ENCODE data around the gene EIF5B.
"Not testable (repeated sequence)": the region's sequence is repeated elsewhere in the genome, so short reads cannot be mapped to it uniquely, and the experiment has no call there.

Gene EIF5B

DNA sequence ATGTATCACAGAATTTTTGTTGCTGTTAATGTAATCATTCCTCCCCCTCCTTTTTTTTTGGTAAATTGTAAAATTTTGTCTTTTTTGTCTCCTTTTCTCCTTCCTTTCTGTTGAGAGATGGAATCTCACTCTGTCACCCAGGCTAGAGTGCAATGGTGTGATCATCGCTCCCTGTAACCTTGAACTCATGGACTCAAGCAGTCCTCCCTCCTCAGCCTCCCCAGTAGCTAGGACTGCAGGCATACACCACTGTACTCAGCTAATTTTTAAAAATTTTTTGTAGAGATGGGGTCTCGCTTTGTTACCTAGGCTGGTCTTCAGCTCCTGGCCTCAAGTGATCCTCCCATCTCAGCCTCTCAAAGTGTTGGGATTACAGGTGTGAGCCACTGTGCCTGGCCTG is 5.3 kb downstream of the EIF5B start:
- TF ChIP-seq EZH2phosphoT487 (IDR thresholded peaks at IDR 0.05; ENCODE audit: borderline replicate concordance, low read length) = no peak
- TF ChIP-seq, protein P1, sequence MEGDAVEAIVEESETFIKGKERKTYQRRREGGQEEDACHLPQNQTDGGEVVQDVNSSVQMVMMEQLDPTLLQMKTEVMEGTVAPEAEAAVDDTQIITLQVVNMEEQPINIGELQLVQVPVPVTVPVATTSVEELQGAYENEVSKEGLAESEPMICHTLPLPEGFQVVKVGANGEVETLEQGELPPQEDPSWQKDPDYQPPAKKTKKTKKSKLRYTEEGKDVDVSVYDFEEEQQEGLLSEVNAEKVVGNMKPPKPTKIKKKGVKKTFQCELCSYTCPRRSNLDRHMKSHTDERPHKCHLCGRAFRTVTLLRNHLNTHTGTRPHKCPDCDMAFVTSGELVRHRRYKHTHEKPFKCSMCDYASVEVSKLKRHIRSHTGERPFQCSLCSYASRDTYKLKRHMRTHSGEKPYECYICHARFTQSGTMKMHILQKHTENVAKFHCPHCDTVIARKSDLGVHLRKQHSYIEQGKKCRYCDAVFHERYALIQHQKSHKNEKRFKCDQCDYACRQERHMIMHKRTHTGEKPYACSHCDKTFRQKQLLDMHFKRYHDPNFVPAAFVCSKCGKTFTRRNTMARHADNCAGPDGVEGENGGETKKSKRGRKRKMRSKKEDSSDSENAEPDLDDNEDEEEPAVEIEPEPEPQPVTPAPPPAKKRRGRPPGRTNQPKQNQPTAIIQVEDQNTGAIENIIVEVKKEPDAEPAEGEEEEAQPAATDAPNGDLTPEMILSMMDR (IDR thresholded peaks at IDR 0.05; ENCODE audit: low read depth, low read length, poor library complexity, severe bottlenecking) = no peak

DNA sequence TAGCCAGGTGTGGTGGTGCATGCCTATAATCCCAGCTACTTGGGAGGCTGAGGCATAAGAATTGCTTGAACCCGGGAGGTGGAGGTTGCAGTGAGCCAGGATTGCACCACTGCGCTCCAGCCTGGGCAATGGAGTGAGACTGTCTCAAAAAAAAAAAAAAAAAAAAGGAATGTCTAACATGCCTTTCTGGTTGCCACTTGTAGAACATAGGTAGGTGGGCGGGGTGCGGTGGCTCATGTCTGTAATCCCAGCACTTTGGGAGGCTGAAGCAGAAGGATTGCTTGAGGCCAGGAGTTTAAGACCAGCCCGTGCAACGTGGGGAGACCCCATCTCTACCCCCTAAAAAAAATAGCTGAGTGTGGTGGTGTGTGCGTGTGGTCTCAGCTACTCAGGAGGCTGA is 8.3 kb downstream of the EIF5B start:
- H3K27ac ChIP-seq (ENCODE audit: low read depth, low read length); H3K27me3 ChIP-seq (ENCODE audit: control insufficient read depth, low read length); H3K9me2 ChIP-seq (replicated peaks; ENCODE audit: control insufficient read depth, low read length); H3K9me3 ChIP-seq (ENCODE audit: control insufficient read depth, insufficient read depth, low read length); H3F3A ChIP-seq (ENCODE audit: control insufficient read depth, insufficient read depth); H3K4me2 ChIP-seq (ENCODE audit: low read length); H3K4me3 ChIP-seq (ENCODE audit: low read length): not testable (repeated sequence)
- H3K79me2 ChIP-seq (ENCODE audit: control insufficient read depth, low read length) = peaks cover 100% of the 10 kb centered on the region
- H3K4me1 ChIP-seq (ENCODE audit: control insufficient read depth, low read length) = peaks cover 30% of the 10 kb centered on the region
- peaks cover 30% of the 10 kb centered on the region for H4K20me1 ChIP-seq (ENCODE audit: control insufficient read depth, insufficient read depth, low read depth, low read length)
- peaks cover 18% of the 10 kb centered on the region for H3K36me3 ChIP-seq (ENCODE audit: control insufficient read depth, low read length)

More for the DNA sequence above, 5.3 kb downstream of the EIF5B start:
- peaks cover 23% of the 10 kb centered on the region for H3K36me3 ChIP-seq (ENCODE audit: control insufficient read depth, low read length)
- H3K27me3 ChIP-seq (ENCODE audit: control insufficient read depth, low read length) = no peaks in the 10 kb centered on the region
- no peak overlapping the region for H3K27ac ChIP-seq (ENCODE audit: low read depth, low read length)
- H3K9me2 ChIP-seq (replicated peaks; ENCODE audit: control insufficient read depth, low read length) = no peaks in the 10 kb centered on the region
- peaks cover 23% of the 10 kb centered on the region for H3K4me1 ChIP-seq (ENCODE audit: control insufficient read depth, low read length)
- peaks cover 100% of the 10 kb centered on the region for H3K79me2 ChIP-seq (ENCODE audit: control insufficient read depth, low read length)
- H3K4me2 ChIP-seq (ENCODE audit: low read length) = no peak overlapping the region
- no peak overlapping the region for H3K4me3 ChIP-seq (ENCODE audit: low read length)
- H3F3A ChIP-seq (ENCODE audit: control insufficient read depth, insufficient read depth) = peaks cover 2% of the 10 kb centered on the region
- H4K20me1 ChIP-seq (ENCODE audit: control insufficient read depth, insufficient read depth, low read depth, low read length) = peaks cover 38% of the 10 kb centered on the region
- no peaks in the 10 kb centered on the region for H3K9me3 ChIP-seq (ENCODE audit: control insufficient read depth, insufficient read depth, low read length)

DNA sequence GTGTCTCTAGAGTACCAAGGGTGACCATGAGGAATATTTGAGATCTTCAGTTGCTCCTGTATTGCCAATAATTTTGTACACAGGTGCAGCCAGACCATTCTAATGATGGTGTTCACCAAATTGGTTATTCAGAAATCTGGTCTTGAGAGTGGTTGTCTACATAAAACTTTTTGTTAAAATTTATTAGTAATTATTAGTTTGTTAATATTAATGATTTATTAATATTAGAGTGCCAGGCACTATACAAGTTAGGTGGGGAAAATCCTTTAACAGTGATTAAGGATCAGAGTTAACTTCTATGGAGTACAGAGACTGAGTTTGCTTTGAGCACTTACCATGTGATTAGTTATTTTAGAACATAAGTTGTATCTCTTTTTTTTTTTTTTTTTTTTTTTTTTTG is 9.0 kb downstream of the EIF5B start:
- Histone ChIP-seq H3K79me2 (ENCODE audit: control insufficient read depth, low read length) (peaks cover 100% of the 10 kb centered on the region), H4K20me1 (ENCODE audit: control insufficient read depth, insufficient read depth, low read depth, low read length) (peaks cover 29% of the 10 kb centered on the region), H3K9me3 (ENCODE audit: control insufficient read depth, insufficient read depth, low read length) (no peaks in the 10 kb centered on the region), H3K9me2 (replicated peaks; ENCODE audit: control insufficient read depth, low read length) (no peaks in the 10 kb centered on the region), H3K36me3 (ENCODE audit: control insufficient read depth, low read length) (peaks cover 18% of the 10 kb centered on the region), H3K4me1 (ENCODE audit: control insufficient read depth, low read length) (peaks cover 33% of the 10 kb centered on the region), H3K4me2 (ENCODE audit: low read length) (no peak overlapping the region), H3K27me3 (ENCODE audit: control insufficient read depth, low read length) (no peaks in the 10 kb centered on the region), H3F3A (ENCODE audit: control insufficient read depth, insufficient read depth) (peaks cover 5% of the 10 kb centered on the region), H3K4me3 (ENCODE audit: low read length) (no peak overlapping the region), H3K27ac (ENCODE audit: low read depth, low read length) (no peak overlapping the region)
- no peak for TF ChIP-seq EZH2phosphoT487 (IDR thresholded peaks at IDR 0.05; ENCODE audit: borderline replicate concordance, low read length)
- TF ChIP-seq, protein P1 (IDR thresholded peaks at IDR 0.05; ENCODE audit: low read depth, low read length, poor library complexity, severe bottlenecking) = no peak

DNA sequence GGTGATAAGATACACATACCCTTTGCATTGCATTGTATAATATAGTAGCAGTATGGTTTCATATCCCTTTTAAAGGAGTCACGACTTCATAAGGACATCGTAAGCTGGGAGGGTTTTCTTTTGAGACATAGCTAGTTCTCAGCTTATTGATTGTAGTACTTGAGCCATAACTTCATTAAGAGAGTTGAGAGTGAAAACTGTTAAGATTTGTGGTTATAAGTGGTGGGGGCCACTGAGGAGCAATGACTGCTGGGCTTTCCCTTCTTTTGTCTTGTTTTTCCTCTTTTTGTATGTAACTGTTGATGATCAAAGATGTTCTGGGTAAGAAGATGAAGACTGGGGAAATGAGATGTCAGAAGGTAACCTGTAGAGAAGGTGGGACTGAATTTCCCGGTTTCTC is 11.0 kb downstream of the EIF5B start:
- Histone ChIP-seq H3K27me3 (ENCODE audit: control insufficient read depth, low read length) (no peaks in the 10 kb centered on the region), H3K4me2 (ENCODE audit: low read length) (no peak overlapping the region), H4K20me1 (ENCODE audit: control insufficient read depth, insufficient read depth, low read depth, low read length) (peaks cover 22% of the 10 kb centered on the region; the same call in 1 of the 2 replicates), H3K4me3 (ENCODE audit: low read length) (no peak overlapping the region), H3K9me3 (ENCODE audit: control insufficient read depth, insufficient read depth, low read length) (no peaks in the 10 kb centered on the region), H3K79me2 (ENCODE audit: control insufficient read depth, low read length) (peaks cover 100% of the 10 kb centered on the region), H3F3A (ENCODE audit: control insufficient read depth, insufficient read depth) (peaks cover 5% of the 10 kb centered on the region), H3K9me2 (replicated peaks; ENCODE audit: control insufficient read depth, low read length) (no peaks in the 10 kb centered on the region), H3K36me3 (ENCODE audit: control insufficient read depth, low read length) (peaks cover 18% of the 10 kb centered on the region; the same call in 1 of the 2 replicates), H3K27ac (ENCODE audit: low read depth, low read length) (no peak overlapping the region), H3K4me1 (ENCODE audit: control insufficient read depth, low read length) (peaks cover 33% of the 10 kb centered on the region)
- no peak for TF ChIP-seq EZH2phosphoT487 (IDR thresholded peaks at IDR 0.05; ENCODE audit: borderline replicate concordance, low read length)
